ENCODE data around the gene MTCH2.

The MTCH2 gene

DNA sequence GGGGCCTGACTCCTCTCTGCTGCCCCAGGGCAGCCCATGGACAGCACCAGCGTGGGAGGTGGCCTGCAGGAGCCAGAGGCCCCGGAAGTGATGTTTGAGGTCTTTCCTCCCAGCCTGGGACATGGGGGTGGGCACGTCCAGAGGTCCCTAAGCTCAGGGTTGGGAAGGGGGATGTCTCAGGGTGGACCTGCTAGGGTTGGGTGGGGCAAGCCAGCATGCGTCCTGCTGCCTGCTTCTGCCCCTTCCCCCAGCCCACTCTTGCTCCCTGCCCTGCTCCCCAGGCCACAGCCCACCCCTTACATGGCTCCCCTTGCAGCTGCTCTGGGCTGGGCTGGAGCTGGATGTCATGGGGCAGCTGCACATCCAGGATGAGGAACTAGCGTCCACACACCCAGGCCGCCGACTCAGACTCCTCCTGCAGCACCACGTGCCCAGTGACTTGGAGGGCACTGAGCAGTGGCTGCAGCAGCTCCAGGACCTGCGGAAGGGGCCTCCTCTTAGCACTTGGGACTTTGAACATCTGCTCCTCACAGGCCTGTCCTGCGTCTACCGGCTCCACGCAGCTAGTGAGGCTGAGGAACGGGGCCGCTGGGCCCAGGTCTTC lies 54.5 kb downstream of the MTCH2 start:
- no peak overlapping the region for H3K4me3 ChIP-seq (ENCODE audit: low read depth, low read length)
- TF ChIP-seq, protein P1, sequence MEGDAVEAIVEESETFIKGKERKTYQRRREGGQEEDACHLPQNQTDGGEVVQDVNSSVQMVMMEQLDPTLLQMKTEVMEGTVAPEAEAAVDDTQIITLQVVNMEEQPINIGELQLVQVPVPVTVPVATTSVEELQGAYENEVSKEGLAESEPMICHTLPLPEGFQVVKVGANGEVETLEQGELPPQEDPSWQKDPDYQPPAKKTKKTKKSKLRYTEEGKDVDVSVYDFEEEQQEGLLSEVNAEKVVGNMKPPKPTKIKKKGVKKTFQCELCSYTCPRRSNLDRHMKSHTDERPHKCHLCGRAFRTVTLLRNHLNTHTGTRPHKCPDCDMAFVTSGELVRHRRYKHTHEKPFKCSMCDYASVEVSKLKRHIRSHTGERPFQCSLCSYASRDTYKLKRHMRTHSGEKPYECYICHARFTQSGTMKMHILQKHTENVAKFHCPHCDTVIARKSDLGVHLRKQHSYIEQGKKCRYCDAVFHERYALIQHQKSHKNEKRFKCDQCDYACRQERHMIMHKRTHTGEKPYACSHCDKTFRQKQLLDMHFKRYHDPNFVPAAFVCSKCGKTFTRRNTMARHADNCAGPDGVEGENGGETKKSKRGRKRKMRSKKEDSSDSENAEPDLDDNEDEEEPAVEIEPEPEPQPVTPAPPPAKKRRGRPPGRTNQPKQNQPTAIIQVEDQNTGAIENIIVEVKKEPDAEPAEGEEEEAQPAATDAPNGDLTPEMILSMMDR (IDR thresholded peaks at IDR 0.05; ENCODE audit: insufficient read depth, low read depth, low read length, missing control alignments): no peak
- no peak for DNase-seq (ENCODE audit: low read depth)

GRCh38 chr11:47587039-47587716 lies 55.2 kb downstream of the MTCH2 start:
- TF ChIP-seq, protein P1 (IDR thresholded peaks at IDR 0.05; ENCODE audit: insufficient read depth, low read depth, low read length, missing control alignments): no peak
- DNase-seq (ENCODE audit: low read depth): no peak

GRCh38 chr11:47586098-47586855 lies 56.1 kb downstream of the MTCH2 start, which contains the start of gene FAM180B:
Gene FAM180B, plus strand, starts transcription at chr11:47586678. Its CDS starts 91 bp downstream, at chr11:47586769.
- no peak within 1 kb of the TSS for H3K4me3 ChIP-seq (ENCODE audit: low read depth, low read length)
- TF ChIP-seq, protein P1 (IDR thresholded peaks at IDR 0.05; ENCODE audit: insufficient read depth, low read depth, low read length, missing control alignments): no peak
- DNase-seq (ENCODE audit: low read depth): no peak

More at GRCh38 chr11:47587039-47587716, 55.2 kb downstream of the MTCH2 start:
- no peak overlapping the region for H3K4me3 ChIP-seq (ENCODE audit: low read depth, low read length)

GRCh38 chr11:47583844-47584243 lies 58.5 kb downstream of the MTCH2 start:
- TF ChIP-seq, protein P1 (IDR thresholded peaks at IDR 0.05; ENCODE audit: insufficient read depth, low read depth, low read length, missing control alignments): no peak
- DNase-seq (ENCODE audit: low read depth): no peak
- no peak overlapping the region for H3K4me3 ChIP-seq (ENCODE audit: low read depth, low read length)

DNA sequence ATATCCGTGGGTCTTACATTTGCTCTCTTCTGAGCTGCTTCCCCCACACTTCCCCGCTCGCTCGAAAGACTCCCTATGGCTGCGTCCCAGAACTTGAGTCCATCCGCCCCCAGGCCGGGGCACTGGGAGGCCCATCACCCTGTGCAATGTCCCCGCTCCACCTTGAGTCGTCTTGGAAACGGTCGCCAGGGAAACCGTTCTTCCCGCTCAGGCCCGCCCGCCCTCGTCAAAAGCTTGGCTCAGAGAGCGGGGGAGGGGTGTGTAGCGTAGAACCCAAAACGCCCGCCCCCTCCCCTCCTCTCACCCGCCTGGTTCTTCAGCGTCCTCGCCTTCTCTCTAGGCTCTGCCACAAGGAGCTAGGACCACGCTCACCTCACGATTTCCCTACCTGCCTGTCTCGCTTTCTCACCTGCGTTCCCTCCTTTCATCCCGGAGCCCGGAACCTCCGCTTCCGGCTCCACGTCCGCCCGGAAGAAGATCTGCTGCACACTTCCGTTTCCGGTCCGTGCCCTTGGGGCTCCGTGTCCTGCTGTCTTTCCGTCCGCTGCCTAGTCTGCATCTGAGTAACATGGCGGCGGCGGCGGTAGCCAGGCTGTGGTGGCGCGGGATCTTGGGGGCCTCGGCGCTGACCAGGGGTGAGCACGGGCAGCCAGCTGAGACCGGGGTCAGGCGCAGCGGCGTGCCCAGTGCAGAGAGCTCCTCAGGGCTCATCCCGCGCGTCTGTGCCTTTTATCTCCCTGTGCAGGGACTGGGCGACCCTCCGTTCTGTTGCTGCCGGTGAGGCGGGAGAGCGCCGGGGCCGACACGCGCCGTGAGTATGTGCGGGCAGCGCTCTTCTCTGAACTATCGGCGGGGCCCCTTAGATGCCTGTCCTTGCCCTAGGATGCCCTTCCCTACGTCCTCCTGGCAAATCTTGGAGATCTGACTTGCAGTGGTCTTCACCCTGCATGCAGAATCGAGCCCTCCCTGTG lies 63.5 kb downstream of the MTCH2 start, which contains the start of the genes KBTBD4 and NDUFS3:
Gene KBTBD4 (minus strand): TSS at position 447 of the 971 bp plus-strand sequence. CDS start 19 bp downstream, at position 428.
Gene NDUFS3 (plus strand): TSS at position 551 of the 971 bp plus-strand sequence. CDS start 18 bp downstream, at position 569.
- H3K4me3 ChIP-seq (ENCODE audit: low read depth, low read length): peak within 1 kb of the TSS; percentile 86
- TF ChIP-seq, protein P1 (IDR thresholded peaks at IDR 0.05; ENCODE audit: insufficient read depth, low read depth, low read length, missing control alignments): no peak
- DNase-seq (ENCODE audit: low read depth): peak; percentile 94

Data from GM12865 (cell line).